Fibroblast of lung (primary cell): Measurements from ENCODE around the gene HDAC4. TPM values are rescaled to one million over a fixed set of nuclear protein-coding genes. Genes with fewer than 3 reads are reported as not detected.

Experiments used
- DNase-seq, 2 donors: peaks; one replicate each; pipeline versions ENCODE4 v3.0.0 to v3.0.0-alpha.2; 2010; ENCODE audit warnings: low read depth in 2 of 2
- H2AFZ ChIP-seq: 2 replicates; pipeline ENCODE4 v1.5.1; 2012; ENCODE audit warnings: low read length, control low read depth, inconsistent platforms
- H3K27ac ChIP-seq: 2 replicates; pipeline ENCODE4 v1.5.1; 2011; ENCODE audit warnings: low read length, control low read depth; ENCODE audit not compliant: insufficient read depth
- H3K27me3 ChIP-seq: 2 replicates; pipeline ENCODE4 v1.5.1; 2011; ENCODE audit warnings: mild to moderate bottlenecking, low read length; ENCODE audit not compliant: control insufficient read depth, insufficient read depth
- H3K36me3 ChIP-seq: 2 replicates; pipeline ENCODE4 v1.5.1; 2011; ENCODE audit warnings: low read length; ENCODE audit not compliant: control insufficient read depth, insufficient read depth
- H3K4me1 ChIP-seq: 2 replicates; pipeline ENCODE4 v1.5.1; 2011; ENCODE audit warnings: low read length; ENCODE audit not compliant: control insufficient read depth, insufficient read depth; ENCODE audit errors: extremely low read depth
- H3K4me2 ChIP-seq: 2 replicates; pipeline ENCODE4 v1.5.1; 2011; ENCODE audit warnings: low read length, control low read depth; ENCODE audit not compliant: insufficient read depth; ENCODE audit errors: extremely low read depth
- H3K4me3 ChIP-seq, 4 experiments: fragments of 200-600 bp in 1 of 4; sonication (generic) in 1 of 4; replicated peaks in 1 of 4; 2 replicates each; pipeline ENCODE4 v1.5.1; 2011 to 2016; ENCODE audit warnings: low read length in 4 of 4, low read depth in 3 of 4, mild to moderate bottlenecking in 3 of 4, control low read depth in 2 of 4, inconsistent platforms in 1 of 4, mixed read lengths in 1 of 4; ENCODE audit not compliant: insufficient read depth in 1 of 4; ENCODE audit errors: control extremely low read depth in 1 of 4
- H3K79me2 ChIP-seq: 2 replicates; pipeline ENCODE4 v1.5.1; 2012; ENCODE audit warnings: mild to moderate bottlenecking, low read length, inconsistent platforms; ENCODE audit not compliant: control insufficient read depth, insufficient read depth
- H3K9ac ChIP-seq: 2 replicates; pipeline ENCODE4 v1.5.1; 2011; ENCODE audit warnings: mild to moderate bottlenecking, low read length, control low read depth; ENCODE audit not compliant: insufficient read depth
- H3K9me3 ChIP-seq: 2 replicates; pipeline ENCODE4 v1.5.1; 2012; ENCODE audit warnings: low read depth, low read length; ENCODE audit not compliant: control insufficient read depth, insufficient read depth
- H4K20me1 ChIP-seq: 2 replicates; pipeline ENCODE4 v1.5.1; 2011; ENCODE audit warnings: low read length; ENCODE audit not compliant: control insufficient read depth, insufficient read depth; ENCODE audit errors: extremely low read depth
- CTCF ChIP-seq, 2 donors: IDR thresholded peaks in 1 of 2; conservative IDR thresholded peaks in 1 of 2; 1 replicate in 1 of 2; 2 replicates in 1 of 2; pipeline ENCODE4 v1.5.1; 2011 to 2012; ENCODE audit warnings: low read length in 2 of 2, control low read depth in 1 of 2, inconsistent platforms in 1 of 2, low read depth in 1 of 2, mild to moderate bottlenecking in 1 of 2
- EZH2 ChIP-seq: IDR thresholded peaks from 2 replicates; pipeline ENCODE4 v1.5.1; 2012; ENCODE audit warnings: low read length, control low read depth, mild to moderate bottlenecking; ENCODE audit errors: missing control alignments
- polyA plus RNA-seq, 2 donors: library from polyadenylated mRNA; depleted of rRNA in 1 of 2; stranded (reverse) in 1 of 2; unstranded in 1 of 2; fragments of >200 nt; gene quantifications; 2 replicates each; pipeline ENCODE4 v1.2.1, GENCODE V29; 2011 to 2012; ENCODE audit warnings: missing spikeins in 1 of 2
- total RNA-seq: library from RNA; depleted of rRNA; stranded (reverse); fragments of >200 nt; gene quantifications from 2 replicates; pipeline ENCODE4 v1.2.1, GENCODE V29; 2014

Gene HDAC4
- total and polyA plus RNA-seq, 2 donors (not counting 1 experiment from before 2014, with no cell fraction given), result 7.4 to 19.8 TPM

DNA sequence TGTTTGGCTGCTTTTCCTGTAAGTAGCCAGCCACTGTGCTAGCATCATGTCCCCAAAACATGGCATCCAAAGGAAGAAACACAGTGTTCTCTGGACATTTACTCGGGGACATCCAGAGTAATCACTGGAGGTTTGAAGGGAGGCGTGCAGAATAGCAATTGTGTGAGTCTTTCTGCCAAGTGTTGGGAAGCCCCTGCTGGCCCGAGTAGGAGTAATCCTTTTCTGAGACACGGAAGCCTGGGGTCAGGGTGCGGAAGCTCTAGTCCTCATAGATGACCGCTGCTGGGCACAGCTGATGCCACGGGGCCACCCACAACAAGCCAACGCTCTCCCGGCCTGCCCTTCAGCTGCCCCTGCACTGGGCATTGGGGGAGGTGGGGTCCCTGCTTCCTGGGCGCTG is 24.8 kb upstream of the HDAC4 start:
- Histone ChIP-seq H3K27me3 (peaks cover 5% of the 10 kb centered on the region), H2AFZ (no peak overlapping the region)

GRCh38 chr2:239424337-239425045 is 23.7 kb upstream of the HDAC4 start:
- peaks cover 5% of the 10 kb centered on the region for H3K27me3 ChIP-seq
- H3K4me3 ChIP-seq, result no peak overlapping the region
- H3K9ac ChIP-seq, result no peak overlapping the region
- no peaks in the 10 kb centered on the region for H3K79me2 ChIP-seq
- DNase-seq, result no peak
- H2AFZ ChIP-seq, result no peak overlapping the region
- H4K20me1 ChIP-seq, result no peaks in the 10 kb centered on the region
- no peaks in the 10 kb centered on the region for H3K4me1 ChIP-seq
- H3K27ac ChIP-seq, result no peak overlapping the region
- TF ChIP-seq EZH2, result no peak
- TF ChIP-seq CTCF (conservative IDR thresholded peaks at IDR 0.05 in 1 of 2, IDR thresholded peaks at IDR 0.05 in 1 of 2; ENCODE audit: low read depth in 1 of 2, low read length in 2 of 2), result no peak
- no peak overlapping the region for H3K4me2 ChIP-seq
- H3K36me3 ChIP-seq, result no peaks in the 10 kb centered on the region
- H3K9me3 ChIP-seq, result no peaks in the 10 kb centered on the region

More for the DNA sequence above, 24.8 kb upstream of the HDAC4 start:
- Histone ChIP-seq H3K36me3 (no peaks in the 10 kb centered on the region), H3K4me3 (no peak overlapping the region), H3K27ac (no peak overlapping the region), H3K79me2 (no peaks in the 10 kb centered on the region), H3K4me1 (no peaks in the 10 kb centered on the region), H3K9me3 (no peaks in the 10 kb centered on the region), H4K20me1 (no peaks in the 10 kb centered on the region), H3K9ac (no peak overlapping the region), H3K4me2 (no peak overlapping the region)
- TF ChIP-seq CTCF (conservative IDR thresholded peaks at IDR 0.05 in 1 of 2, IDR thresholded peaks at IDR 0.05 in 1 of 2; ENCODE audit: low read depth in 1 of 2, low read length in 2 of 2) (no peak), EZH2 (no peak)
- DNase-seq, result no peak

GRCh38 chr2:239423551-239423950 is 22.7 kb upstream of the HDAC4 start:
- Histone ChIP-seq H4K20me1 (no peaks in the 10 kb centered on the region), H3K9me3 (no peaks in the 10 kb centered on the region), H3K4me2 (no peak overlapping the region), H3K4me1 (no peaks in the 10 kb centered on the region), H3K79me2 (no peaks in the 10 kb centered on the region), H3K27me3 (peaks cover 5% of the 10 kb centered on the region), H2AFZ (no peak overlapping the region), H3K9ac (no peak overlapping the region), H3K36me3 (no peaks in the 10 kb centered on the region), H3K27ac (no peak overlapping the region), H3K4me3 (no peak overlapping the region)
- DNase-seq, result no peak
- no peak for TF ChIP-seq EZH2
- TF ChIP-seq CTCF (conservative IDR thresholded peaks at IDR 0.05 in 1 of 2, IDR thresholded peaks at IDR 0.05 in 1 of 2; ENCODE audit: low read depth in 1 of 2, low read length in 2 of 2), result no peak
